Skeletal muscle cell (primary cell): ENCODE data around the gene PPP1CA.
"Not testable (repeated sequence)": the region's sequence is repeated elsewhere in the genome, so short reads cannot be mapped to it uniquely, and the experiment has no call there.

Experiments used
- DNase-seq: peaks from one replicate; pipeline ENCODE4 v3.0.0-alpha.2; 2010; ENCODE audit warnings: low read depth
- H3K4me3 ChIP-seq: 2 replicates; pipeline ENCODE4 v1.5.1; 2011; ENCODE audit warnings: low read depth, mild to moderate bottlenecking, control low read depth, low read length, moderate library complexity

Gene PPP1CA

DNA sequence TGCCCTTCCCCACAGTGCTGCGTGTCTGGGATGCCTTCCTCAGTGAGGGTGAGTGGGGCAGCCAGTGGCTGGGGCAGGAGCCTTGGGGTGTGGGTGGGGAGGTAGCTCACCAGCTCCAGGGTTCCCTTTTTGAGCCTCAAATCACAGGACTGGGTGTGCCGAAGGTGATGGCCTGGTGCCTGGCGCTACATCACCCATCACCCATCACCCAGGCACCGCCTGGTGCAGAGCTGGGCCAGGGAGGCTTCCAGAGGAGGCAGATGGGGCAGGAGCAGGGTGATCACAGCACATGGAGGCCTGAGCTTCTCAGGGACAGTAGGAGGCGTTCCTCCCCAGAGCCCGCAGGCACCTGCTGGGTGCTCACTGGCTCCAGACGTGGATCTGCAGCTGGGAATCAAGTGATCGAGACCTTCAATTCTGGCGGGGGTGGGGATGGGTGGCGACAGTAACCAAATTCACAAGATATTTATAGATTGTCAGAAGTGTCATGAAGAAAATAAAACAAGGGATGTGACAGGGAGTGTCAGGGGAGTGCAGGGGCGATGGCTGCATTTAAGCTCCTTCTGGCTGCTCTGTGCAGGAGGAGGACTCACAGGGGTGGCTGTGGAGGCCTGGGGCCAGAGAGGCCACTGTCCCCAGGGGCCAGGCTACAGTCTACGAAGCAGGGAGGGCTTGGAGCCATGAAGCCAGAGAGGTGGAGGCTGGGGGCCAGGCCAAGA lies 5.5 kb upstream of the PPP1CA start:
- no peak overlapping the region for H3K4me3 ChIP-seq
- no peak for DNase-seq

DNA sequence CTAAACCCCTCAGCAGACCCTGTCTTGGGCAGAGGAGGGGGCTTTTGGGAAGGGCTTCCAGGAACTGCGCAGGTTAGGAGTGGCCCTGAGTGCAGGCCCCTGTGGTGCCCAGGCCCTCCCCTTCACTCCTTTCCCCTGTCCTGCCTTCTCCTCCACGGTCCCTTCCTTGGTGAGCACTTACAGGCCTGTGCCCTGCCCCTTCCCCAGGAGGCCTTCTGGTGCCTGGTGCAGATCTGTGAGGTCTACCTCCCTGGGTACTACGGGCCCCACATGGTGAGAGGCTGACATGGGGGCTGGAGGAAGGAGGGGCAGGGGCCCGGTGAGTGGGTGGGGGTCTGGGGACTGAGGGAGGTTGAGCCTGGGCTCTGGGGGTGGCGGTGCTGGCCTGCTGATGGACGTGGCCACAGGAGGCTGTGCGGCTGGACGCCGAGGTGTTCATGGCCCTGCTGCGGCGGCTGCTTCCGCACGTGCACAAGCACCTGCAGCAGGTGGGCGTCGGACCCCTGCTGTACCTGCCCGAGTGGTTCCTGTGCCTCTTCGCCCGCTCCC lies 4.8 kb upstream of the PPP1CA start:
- DNase-seq, result no peak
- no peak overlapping the region for H3K4me3 ChIP-seq

- DNase-seq, result no peak
- H3K4me3 ChIP-seq, result no peak overlapping the region
Measured at GRCh38 chr11:67405688-67406339, 4.2 kb upstream of the PPP1CA start.

GRCh38 chr11:67405196-67405567 lies 3.5 kb upstream of the PPP1CA start:
- no peak overlapping the region for H3K4me3 ChIP-seq
- DNase-seq, result no peak

GRCh38 chr11:67404515-67405195 lies 3.0 kb upstream of the PPP1CA start:
- no peak overlapping the region for H3K4me3 ChIP-seq
- DNase-seq, result no peak

DNA sequence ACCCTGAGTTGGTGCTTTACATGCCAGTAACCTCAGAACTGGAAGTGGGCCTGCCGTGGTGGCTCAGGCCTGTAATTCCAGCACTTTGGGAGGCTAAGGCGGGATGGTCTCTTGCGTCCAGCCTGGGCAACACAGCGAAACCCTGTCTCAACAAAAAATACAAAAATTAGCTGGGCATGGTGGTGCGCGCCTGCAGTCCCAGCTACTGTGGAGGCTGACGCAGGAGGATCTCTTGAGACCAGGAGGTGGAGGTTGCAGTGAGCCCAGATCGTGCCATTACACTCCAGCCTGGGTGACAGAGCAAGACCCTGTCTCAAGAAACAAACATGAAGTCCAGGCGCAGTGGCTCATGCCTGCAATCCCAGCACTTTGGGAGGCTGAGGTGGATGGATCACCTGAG lies 1.4 kb upstream of the PPP1CA start:
- not testable (repeated sequence) for DNase-seq, H3K4me3 ChIP-seq

DNA sequence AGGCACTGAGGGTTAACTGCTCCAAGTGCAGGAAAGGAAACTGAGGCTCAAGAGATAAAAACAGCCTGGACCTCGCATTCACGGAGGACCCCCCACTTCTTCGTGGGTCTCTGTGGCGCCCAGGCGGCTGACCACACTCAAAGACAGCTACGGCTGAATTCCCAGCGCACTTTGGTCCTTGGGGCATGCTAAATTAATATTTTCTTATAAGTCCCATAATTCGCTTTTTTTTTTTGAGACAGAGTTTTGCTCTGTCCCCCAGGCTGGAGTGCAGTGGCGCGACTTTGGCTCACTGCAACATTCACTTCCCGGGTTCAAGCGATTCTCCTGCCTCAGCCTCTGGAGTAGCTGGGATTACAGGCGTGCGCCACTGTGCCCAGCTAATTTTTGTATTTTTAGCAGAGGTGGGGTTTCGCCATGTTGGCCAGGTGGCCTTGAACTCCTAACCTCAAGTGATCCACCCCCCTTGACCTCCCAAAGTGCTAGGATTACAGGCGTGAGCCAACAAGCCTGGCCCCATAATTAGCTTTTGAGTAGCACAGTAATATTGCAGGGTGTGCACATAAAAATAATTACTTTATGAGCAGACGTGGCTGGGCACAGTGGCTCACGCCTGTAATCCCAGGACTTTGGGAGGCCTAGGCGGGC lies 658 bp upstream of the PPP1CA start:
- H3K4me3 ChIP-seq, result peak overlapping the region; percentile 39
- not testable (repeated sequence) for DNase-seq

- H3K4me3 ChIP-seq, result peak overlapping the region; percentile 98
- DNase-seq, result no peak
Measured at GRCh38 chr11:67400942-67401494, 640 bp downstream of the PPP1CA start.

- no peak for DNase-seq
- H3K4me3 ChIP-seq, result peak overlapping the region; percentile 98
Measured at GRCh38 chr11:67400251-67400941, 1.3 kb downstream of the PPP1CA start.

DNA sequence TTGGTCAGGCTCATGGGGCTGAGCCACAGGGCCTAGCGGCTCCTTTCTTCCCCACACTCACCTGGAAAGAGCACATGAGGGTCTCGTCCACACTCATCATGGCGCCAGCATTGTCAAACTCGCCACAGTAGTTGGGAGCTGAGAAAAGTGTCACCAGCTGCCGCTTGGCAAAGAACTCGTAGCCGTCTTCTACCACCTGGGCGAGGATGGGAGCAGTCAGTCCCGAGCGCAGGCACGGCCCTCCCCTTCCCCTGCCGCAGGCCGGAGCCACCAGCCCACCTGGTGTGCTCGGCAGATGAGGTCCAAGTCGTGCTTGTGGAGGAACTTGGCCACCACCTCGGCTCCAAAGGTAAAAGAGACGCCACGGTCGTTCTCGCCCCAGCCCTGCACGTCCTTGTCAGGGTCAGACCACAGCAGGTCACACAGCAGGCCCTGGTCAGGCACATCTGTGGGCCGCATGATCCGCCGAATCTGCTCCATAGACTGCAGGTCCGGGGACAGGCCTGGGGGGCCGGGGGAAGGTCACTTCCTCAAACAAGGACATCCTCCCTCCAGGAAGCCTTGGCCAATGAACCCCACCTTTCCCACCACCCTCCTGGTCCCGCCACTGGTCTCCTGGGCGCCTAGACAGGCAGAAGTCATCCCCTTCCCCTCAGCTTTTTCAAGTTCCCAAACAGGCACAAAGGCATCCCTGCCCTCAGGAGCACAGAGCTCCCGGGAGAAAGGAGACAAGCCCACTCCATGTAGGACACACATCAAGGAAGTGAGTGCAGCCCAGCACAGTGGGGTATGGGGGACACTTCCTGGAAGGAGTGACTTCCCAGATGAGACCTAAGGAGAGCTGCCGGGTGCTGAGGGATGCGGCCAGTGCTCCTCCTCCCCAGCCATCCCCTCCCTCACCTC lies 2.7 kb downstream of the PPP1CA start:
- no peak for DNase-seq
- H3K4me3 ChIP-seq, result no peak overlapping the region

- no peak overlapping the region for H3K4me3 ChIP-seq
- no peak for DNase-seq
Measured at GRCh38 chr11:67397986-67398660, 3.5 kb downstream of the PPP1CA start.

DNA sequence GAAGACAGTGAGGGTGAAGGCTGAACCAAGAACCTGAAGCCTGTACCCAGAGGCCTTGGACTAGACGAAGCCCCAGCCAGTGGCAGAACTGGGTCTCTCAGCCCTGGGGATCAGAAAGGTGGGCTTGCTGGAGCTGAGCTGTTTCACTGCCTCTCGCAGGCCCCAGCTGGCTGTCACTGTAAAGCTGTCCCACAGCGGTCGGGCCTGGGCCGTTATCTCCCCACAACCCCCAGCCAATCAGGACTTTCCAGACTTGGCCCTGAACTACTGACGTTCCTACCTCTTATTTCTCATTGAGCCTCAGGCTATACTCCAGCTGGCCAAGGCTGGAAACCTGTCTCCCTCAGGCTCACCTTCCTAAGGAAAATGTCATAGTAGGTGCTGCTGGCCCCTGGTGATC lies 4.1 kb downstream of the PPP1CA start:
- no peak overlapping the region for H3K4me3 ChIP-seq
- DNase-seq, result no peak

DNA sequence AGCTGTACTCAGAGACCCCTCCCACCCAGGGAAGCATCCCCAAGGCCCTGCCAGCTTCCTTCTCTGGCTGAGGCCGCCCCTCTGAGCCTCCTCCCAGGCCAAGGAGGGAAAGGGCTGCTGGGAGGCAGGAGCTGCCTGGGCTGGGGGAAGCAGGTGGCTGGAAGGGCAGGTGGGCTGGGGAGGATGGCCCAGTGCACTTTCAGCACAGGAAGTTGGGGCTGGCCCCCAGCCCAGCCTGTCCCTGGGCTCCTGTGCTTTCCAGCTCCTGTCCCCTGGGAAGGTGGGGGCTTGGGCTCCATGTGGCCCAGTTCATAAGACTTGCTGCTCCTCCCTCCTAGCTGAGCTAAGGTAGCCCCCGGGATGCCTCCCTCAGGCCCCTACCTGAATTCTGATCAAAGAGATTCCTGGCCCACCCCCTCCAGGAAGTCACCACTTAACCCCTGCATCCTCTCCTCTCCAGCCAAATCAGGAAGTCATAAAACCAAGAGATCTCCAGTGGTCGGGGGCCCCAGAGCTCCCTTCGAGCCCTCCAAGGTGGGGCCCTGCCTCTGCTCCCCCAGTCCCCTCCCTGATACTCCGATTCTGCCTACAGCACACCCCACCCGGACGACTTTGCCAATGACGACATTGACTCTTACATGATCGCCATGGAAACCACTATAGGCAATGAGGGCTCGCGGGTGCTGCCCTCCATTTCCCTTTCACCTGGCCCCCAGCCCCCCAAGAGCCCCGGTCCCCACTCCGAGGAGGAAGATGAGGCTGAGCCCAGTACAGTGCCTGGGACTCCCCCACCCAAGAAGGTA lies 4.9 kb downstream of the PPP1CA start:
- DNase-seq, result no peak
- H3K4me3 ChIP-seq, result no peak overlapping the region

- H3K4me3 ChIP-seq, result no peak overlapping the region
- DNase-seq, result no peak
Measured at GRCh38 chr11:67396259-67396581, 5.4 kb downstream of the PPP1CA start.

DNA sequence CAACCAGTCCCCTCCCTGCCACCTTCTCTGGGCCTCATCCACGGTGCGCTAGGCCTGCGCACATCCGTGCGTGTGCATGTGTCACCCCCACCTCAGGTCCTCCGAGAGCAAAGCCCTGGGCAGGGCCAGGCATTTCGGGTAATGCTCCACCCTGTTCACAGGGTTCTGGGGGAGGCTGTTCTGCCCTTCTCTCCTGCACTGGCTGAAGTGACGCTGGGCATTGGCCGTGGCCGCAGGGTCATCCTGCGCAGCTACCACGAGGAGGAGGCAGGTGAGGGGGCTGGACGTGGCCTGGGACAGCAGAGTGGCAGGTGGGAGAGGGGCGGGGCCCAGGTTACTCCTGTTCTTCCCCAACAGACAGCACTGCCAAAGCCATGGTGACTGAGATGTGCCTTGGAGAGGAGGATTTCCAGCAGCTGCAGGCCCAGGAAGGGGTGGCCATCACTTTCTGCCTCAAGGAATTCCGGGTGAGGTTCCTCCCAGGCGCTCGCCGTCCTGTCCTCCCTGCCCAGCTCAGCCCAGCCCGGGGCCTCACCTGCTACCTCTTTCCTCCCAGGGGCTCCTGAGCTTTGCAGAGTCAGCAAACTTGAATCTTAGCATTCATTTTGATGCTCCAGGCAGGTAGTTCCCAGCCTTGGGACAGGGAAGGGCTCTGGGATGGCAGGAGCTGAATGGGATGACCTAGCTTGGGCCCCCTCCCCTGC lies 6.0 kb downstream of the PPP1CA start:
- no peak for DNase-seq
- no peak overlapping the region for H3K4me3 ChIP-seq

- H3K4me3 ChIP-seq, result no peak overlapping the region
- DNase-seq, result no peak
Measured at GRCh38 chr11:67393990-67394389, 7.7 kb downstream of the PPP1CA start.
